Right hindlimb (tissue), 1 donor: ENCODE data around the gene DDX18.
"Not testable (repeated sequence)": the region's sequence is repeated elsewhere in the genome, so short reads cannot be mapped to it uniquely, and the experiment has no call there.

ENCODE experiments used
- DNase-seq: peaks from one replicate; pipeline ENCODE4 v3.0.0-alpha.2; 2018

The DDX18 gene

GRCh38 chr2:117814417-117815264, at the start of gene DDX18:
Gene DDX18 (plus strand): TSS chr2:117814691. CDS start chr2:117814778, 87 bp downstream.
- DNase-seq: peak; percentile 98

- no peak for DNase-seq
Measured at GRCh38 chr2:117770730-117771129, 43.8 kb upstream of the DDX18 start.

GRCh38 chr2:117771969-117772630, 42.4 kb upstream of the DDX18 start:
- DNase-seq: no peak

GRCh38 chr2:117774716-117775115, 39.8 kb upstream of the DDX18 start:
- no peak for DNase-seq

- no peak for DNase-seq
Measured at GRCh38 chr2:117775703-117776219, 38.7 kb upstream of the DDX18 start.

DNA sequence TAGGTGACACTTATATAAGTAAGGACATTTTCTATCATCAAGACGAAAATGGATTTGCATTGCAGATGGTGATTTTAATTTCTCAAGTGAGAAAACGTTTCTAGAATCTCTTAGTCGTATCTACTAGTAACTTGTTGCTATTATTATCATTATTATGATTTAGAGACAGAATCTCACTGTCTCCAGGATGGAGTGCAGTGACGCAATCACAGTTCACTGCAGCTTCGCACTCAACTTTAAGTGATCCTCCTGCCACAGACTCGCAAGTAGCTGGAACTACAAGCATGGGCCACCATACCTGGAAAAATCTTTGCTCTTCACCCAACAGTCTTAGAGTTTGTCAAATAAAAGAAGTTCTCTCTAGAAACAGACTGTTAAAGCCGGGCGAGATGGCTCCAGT, 37.6 kb upstream of the DDX18 start:
- no peak for DNase-seq

DNA sequence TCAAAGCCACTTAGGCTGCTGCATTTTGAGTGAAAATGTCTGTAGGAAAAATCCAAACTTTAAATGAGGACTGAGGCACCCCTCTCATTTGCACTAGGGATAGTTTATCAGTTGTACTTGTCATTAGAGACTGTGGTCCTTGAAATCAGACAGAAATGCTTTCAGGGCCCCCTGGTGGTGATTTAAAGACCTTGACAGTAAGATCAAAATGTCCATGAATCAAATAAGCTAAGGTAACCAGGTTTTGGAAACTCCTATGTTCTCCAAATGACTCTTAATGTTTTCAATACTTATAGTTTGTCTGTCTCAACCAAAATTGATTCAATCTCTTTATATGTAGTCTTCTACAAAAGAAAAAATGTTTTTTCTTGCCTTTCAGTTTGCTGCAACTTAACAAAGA, 28.8 kb upstream of the DDX18 start:
- DNase-seq: no peak

- no peak for DNase-seq
Measured at GRCh38 chr2:117786520-117786919, 28.0 kb upstream of the DDX18 start.

DNA sequence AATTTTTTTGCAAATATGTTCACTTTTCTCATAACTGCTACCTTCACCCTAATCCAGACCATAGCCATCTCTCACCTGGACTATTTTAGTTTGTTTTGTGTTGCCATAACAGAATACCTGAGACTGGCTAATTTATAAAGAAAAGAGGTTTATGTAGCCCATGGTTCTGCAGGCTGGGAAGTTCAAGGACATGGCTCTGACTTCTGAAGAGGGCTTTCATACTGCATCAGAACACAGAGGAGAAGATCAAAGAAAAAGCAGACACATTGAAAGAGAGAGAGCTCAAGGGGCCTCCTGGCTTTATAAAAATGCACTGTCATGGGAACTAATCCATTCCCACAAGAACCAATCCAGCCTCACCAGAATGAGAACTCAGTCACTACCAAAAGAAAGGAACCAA, 25.0 kb upstream of the DDX18 start:
- DNase-seq: no peak

DNA sequence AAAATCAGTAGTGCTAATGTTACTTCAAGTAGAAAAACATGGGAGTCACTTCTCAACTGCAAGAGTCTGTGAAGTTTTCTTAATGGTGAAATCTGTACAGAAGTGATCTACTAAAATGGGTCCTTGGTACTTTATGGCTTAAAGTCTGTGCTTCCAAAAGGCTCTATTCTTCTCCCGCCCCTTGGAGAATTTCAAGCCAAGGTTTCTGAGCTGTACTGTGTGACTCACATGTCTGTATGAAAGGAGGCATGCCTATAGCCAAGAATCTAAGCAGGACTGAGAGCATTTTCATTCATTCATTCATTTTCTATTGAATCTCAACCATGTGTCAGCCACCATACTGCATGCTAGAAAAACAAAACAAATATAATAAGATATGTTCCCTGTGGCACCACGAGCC, 19.8 kb upstream of the DDX18 start:
- DNase-seq: no peak

- DNase-seq: no peak
Measured at GRCh38 chr2:117801826-117802225, 12.7 kb upstream of the DDX18 start.

- DNase-seq: not testable (repeated sequence)
Measured at GRCh38 chr2:117803644-117804325, 10.7 kb upstream of the DDX18 start.

- DNase-seq: no peak
Measured at GRCh38 chr2:117812443-117812842, 2.0 kb upstream of the DDX18 start.

DNA sequence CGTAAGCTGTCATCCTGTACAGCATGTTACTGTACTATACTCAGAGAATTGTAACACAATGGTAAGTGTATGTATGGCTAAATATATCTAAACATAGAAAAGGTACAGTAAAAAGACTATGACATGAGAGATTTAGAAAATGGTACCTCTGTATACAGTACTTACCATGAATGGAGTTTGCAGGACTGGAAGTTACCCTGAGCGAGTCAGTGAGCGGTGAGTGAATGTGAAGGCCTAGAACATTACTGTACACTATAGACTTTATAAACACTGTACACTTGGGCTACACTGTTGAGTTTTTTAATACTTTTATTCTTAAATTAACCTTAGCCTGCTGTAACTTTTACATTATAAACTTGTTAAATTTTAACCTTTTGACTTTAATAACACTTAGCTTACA, 1.5 kb downstream of the DDX18 start:
- no peak for DNase-seq

GRCh38 chr2:117818921-117819320, 4.4 kb downstream of the DDX18 start:
- no peak for DNase-seq

DNA sequence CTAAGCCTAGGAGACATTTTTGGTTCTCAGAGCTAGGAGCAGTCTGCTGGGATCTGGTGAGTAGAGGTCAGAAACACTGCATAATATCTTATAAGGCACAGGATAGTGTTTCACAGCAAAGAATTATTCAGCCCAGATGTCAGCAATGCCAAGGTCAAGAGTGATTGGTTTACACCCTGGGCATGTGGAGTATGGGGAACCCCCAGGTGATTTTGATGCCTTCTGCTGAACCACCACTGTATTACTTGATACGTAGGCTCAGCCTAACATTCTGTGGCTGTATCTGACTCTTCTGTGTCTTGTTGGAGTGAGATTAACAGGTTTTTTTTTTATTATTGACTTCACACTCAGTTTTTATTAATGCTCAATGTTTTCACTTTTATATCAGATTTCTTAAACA, 6.0 kb downstream of the DDX18 start:
- no peak for DNase-seq

- DNase-seq: no peak
Measured at GRCh38 chr2:117825437-117825836, 10.9 kb downstream of the DDX18 start.

- DNase-seq: not testable (repeated sequence)
Measured at GRCh38 chr2:117827464-117827863, 13.0 kb downstream of the DDX18 start.

GRCh38 chr2:117828870-117829269, 14.4 kb downstream of the DDX18 start:
- DNase-seq: no peak

DNA sequence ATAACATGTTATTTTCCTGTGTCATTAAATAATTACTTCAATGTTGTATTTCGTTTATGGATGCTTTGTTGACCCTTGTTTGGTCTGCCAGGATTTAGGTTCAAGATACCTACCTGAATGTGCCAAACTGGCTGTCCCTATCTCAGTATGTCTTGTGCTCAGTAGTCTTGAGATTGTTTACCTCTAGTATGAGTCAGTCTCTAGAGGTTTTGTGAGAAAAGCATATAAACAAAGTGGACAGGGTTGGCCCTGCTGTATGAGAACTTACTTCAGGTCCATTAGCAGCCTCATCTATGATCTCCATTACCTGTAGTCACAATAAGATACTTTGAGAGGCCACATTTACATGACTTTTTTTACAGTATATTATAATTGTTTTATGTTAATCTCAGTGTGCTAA, 17.8 kb downstream of the DDX18 start:
- DNase-seq: no peak

- DNase-seq: peak; percentile 45
Measured at GRCh38 chr2:117832905-117833613, 18.6 kb downstream of the DDX18 start.

DNA sequence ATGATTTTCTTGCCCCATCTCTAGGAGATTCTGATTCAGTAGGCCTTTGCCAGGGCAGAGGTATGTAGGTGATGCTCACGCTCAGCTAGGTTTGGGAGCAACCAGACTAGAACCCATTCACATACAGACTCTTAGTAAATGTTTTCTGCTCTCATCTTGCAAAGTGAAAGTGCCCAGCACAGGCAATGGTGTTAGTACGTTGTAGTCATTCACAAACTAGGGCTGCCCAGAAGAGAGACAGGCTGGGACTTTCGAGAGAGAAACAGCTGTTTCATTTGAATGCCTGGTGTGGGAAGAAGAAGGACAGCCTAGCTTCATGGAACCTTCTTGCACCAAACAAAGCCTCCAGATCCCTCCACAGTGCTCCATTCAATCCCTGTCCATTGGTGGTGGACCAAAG, 19.4 kb downstream of the DDX18 start:
- no peak for DNase-seq

- DNase-seq: no peak
Measured at GRCh38 chr2:117834992-117835391, 20.5 kb downstream of the DDX18 start.
